ENCODE measurements around the gene MTG1. TPM values are rescaled to one million over a fixed set of nuclear protein-coding genes. Genes with fewer than 3 reads are reported as not detected.

The MTG1 gene
- total and polyA plus RNA-seq, 2 donors (not counting 1 experiment from before 2014, with no cell fraction given), result 90.0 to 117 TPM

- Histone ChIP-seq H3K9me3 (ENCODE audit: control extremely low read depth in 1 of 3, control insufficient read depth in 2 of 3, insufficient read depth in 1 of 3, low read length in 2 of 3) (no peaks in the 10 kb centered on the region), H3K4me3 (ENCODE audit: control extremely low read depth in 1 of 5, extremely low read depth in 1 of 5, insufficient read depth in 1 of 5, low read depth in 2 of 5, low read length in 4 of 5) (no peak overlapping the region), H3K4me2 (replicated peaks; ENCODE audit: low read depth, low read length, poor library complexity, severe bottlenecking) (no peak overlapping the region), H4K20me1 (ENCODE audit: control insufficient read depth, insufficient read depth, low read length, poor library complexity, severe bottlenecking) (peaks cover 42% of the 10 kb centered on the region), H3K9ac (ENCODE audit: low read length) (no peak overlapping the region), H3K27ac (ENCODE audit: low read length in 2 of 2) (no peak overlapping the region), H3K27me3 (replicated peaks in 1 of 4; ENCODE audit: control extremely low read depth in 1 of 4, control insufficient read depth in 3 of 4, insufficient read depth in 4 of 4, low read length in 3 of 4) (peaks cover 0 to 4% (median 2%) of the 10 kb centered on the region in 4 experiments), H3K36me3 (replicated peaks in 1 of 2; ENCODE audit: control extremely low read depth in 1 of 2, control insufficient read depth in 1 of 2, extremely low read depth in 1 of 2, insufficient read depth in 2 of 2, low read length in 1 of 2) (peaks cover 3 to 11% of the 10 kb centered on the region in 2 experiments), H2AFZ (ENCODE audit: insufficient read depth, low read depth, low read length, poor library complexity, severe bottlenecking) (no peak overlapping the region), H3K4me1 (ENCODE audit: control insufficient read depth in 2 of 2, insufficient read depth in 2 of 2, low read length in 2 of 2) (peaks cover 2 to 5% of the 10 kb centered on the region in 2 donors), H3K79me2 (ENCODE audit: control insufficient read depth, insufficient read depth, low read length) (peaks cover 25% of the 10 kb centered on the region)
- POLR2A ChIA-PET, result no interaction called here
- H3K9me3 Mint-ChIP-seq (ENCODE audit: insufficient read depth), result no peaks in the 10 kb centered on the region
- H3K27me3 Mint-ChIP-seq, result no peaks in the 10 kb centered on the region
- peaks cover 6% of the 10 kb centered on the region for H3K4me1 Mint-ChIP-seq
- DNase-seq (no peak), ATAC-seq (ENCODE audit: low read depth) (no peak)
- intact Hi-C loops (cut with micrococcal nuclease), result no loop called here
- H3K4me3 Mint-ChIP-seq, result no peak overlapping the region
- WGBS (ENCODE audit: insufficient coverage), result 78% methylated on average over 5 of the region's 6 CpGs
- CTCF ChIA-PET, result no interaction called here
- no peak overlapping the region for H3K27ac Mint-ChIP-seq
- TF ChIP-seq EZH2 (IDR thresholded peaks at IDR 0.05; ENCODE audit: borderline replicate concordance, insufficient read depth, low read depth, low read length, poor library complexity, severe bottlenecking), result no peak
- TF ChIP-seq CTCF (IDR thresholded peaks at IDR 0.05), result no peak
Observed at GRCh38 chr10:133420579-133420978, 26.6 kb downstream of the MTG1 start.

DNA sequence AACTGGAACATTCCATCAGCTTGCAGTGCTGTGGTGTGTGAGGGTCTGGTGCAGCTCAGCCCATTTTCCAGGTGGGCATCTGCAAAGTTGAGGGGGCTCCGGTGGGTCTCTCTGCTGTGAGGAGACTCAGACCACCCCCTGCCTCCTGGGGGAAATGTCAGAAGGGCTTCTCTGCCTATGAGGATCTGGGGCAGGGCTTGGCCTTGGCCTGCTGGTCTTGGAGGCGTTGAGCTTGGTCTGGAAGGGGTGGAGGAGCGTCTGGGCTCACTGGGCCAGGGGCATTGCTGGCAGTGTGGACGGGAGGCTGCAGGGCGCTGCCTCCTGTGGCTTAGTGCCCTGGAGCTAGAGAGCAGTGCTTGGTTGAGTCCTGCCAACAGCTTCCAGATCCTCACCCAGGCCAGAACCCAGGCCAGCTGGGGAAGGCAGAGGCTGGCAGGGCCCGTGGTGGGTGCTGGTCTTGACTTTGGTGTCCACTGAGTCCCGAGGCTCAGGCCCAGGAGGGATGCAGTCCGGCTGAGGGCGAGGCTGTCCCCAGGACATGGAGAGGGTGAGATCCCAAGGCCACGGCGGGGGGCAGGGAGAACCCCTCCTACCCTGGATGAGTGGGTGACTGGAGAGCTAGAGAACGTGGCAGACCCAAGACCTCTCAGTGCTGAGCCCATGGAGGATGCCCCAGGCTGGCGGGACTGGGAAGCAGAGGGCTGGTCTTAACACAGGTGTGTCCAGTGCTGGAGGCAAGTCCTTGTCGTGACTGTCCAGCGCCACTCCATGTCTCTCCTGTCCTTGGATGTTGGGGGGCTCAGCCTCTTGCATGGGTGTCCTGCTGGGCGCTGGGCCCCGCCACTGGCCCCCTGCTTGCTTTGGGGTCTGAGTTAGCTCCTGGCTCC, 27.6 kb downstream of the MTG1 start:
- H3K9me3 ChIP-seq (ENCODE audit: control extremely low read depth in 1 of 3, control insufficient read depth in 2 of 3, insufficient read depth in 1 of 3, low read length in 2 of 3), result no peaks in the 10 kb centered on the region
- peaks cover 6% of the 10 kb centered on the region for H3K4me1 Mint-ChIP-seq
- TF ChIP-seq EZH2 (IDR thresholded peaks at IDR 0.05; ENCODE audit: borderline replicate concordance, insufficient read depth, low read depth, low read length, poor library complexity, severe bottlenecking) (no peak), CTCF (IDR thresholded peaks at IDR 0.05) (no peak)
- H3K9me3 Mint-ChIP-seq (ENCODE audit: insufficient read depth), result no peaks in the 10 kb centered on the region
- no peak overlapping the region for H2AFZ ChIP-seq (ENCODE audit: insufficient read depth, low read depth, low read length, poor library complexity, severe bottlenecking)
- H3K27ac ChIP-seq (ENCODE audit: low read length in 2 of 2), result no peak overlapping the region
- WGBS (ENCODE audit: insufficient coverage), result 92% methylated on average over 16 of the region's 17 CpGs
- peaks cover 0 to 4% (median 2%) of the 10 kb centered on the region in 4 experiments for H3K27me3 ChIP-seq (replicated peaks in 1 of 4; ENCODE audit: control extremely low read depth in 1 of 4, control insufficient read depth in 3 of 4, insufficient read depth in 4 of 4, low read length in 3 of 4)
- ATAC-seq (ENCODE audit: low read depth) (no peak), DNase-seq (no peak)
- peaks cover 37% of the 10 kb centered on the region for H4K20me1 ChIP-seq (ENCODE audit: control insufficient read depth, insufficient read depth, low read length, poor library complexity, severe bottlenecking)
- no peak overlapping the region for H3K27ac Mint-ChIP-seq
- peaks cover 2 to 5% of the 10 kb centered on the region in 2 donors for H3K4me1 ChIP-seq (ENCODE audit: control insufficient read depth in 2 of 2, insufficient read depth in 2 of 2, low read length in 2 of 2)
- H3K4me3 ChIP-seq (ENCODE audit: control extremely low read depth in 1 of 5, extremely low read depth in 1 of 5, insufficient read depth in 1 of 5, low read depth in 2 of 5, low read length in 4 of 5), result no peak overlapping the region
- H3K36me3 ChIP-seq (replicated peaks in 1 of 2; ENCODE audit: control extremely low read depth in 1 of 2, control insufficient read depth in 1 of 2, extremely low read depth in 1 of 2, insufficient read depth in 2 of 2, low read length in 1 of 2), result peaks cover 0 to 9% of the 10 kb centered on the region in 2 experiments
- no peaks in the 10 kb centered on the region for H3K27me3 Mint-ChIP-seq
- ChIA-PET CTCF (interaction anchor here (1.2 kb wide), 1 partner anchor 92 kb away, joined by 4 read pairs; no protein-coding TSS in a partner anchor), POLR2A (no interaction called here)
- H3K4me2 ChIP-seq (replicated peaks; ENCODE audit: low read depth, low read length, poor library complexity, severe bottlenecking), result no peak overlapping the region
- no peak overlapping the region for H3K9ac ChIP-seq (ENCODE audit: low read length)
- no peak overlapping the region for H3K4me3 Mint-ChIP-seq
- intact Hi-C loops (cut with micrococcal nuclease), result no loop called here
- H3K79me2 ChIP-seq (ENCODE audit: control insufficient read depth, insufficient read depth, low read length), result peaks cover 20% of the 10 kb centered on the region

Data from B cell (primary cell).